Memory B cell (primary cell): ENCODE results near the gene ABCF2.

Source experiments
- ATAC-seq: fragments of 150-1000 bp; cut with Tn5 transposase; 2 replicates; pipeline ENCODE4 v1.10.0; 2021; ENCODE audit warnings: low read depth, mild to moderate bottlenecking, moderate library complexity
- DNase-seq, 2 donors: peaks; one replicate each; pipeline ENCODE4 v3.0.0; 2022; ENCODE audit warnings: low spot score in 2 of 2
- H3K27ac Mint-ChIP-seq: one replicate; pipeline ENCODE4 v1.8.0; 2022; ENCODE audit warnings: mild to moderate bottlenecking, moderate library complexity, mixed read lengths
- H3K27me3 Mint-ChIP-seq: one replicate; pipeline ENCODE4 v1.8.0; 2022; ENCODE audit warnings: mixed read lengths
- H3K36me3 Mint-ChIP-seq: one replicate; pipeline ENCODE4 v1.8.0; 2022; ENCODE audit warnings: mild to moderate bottlenecking, mixed read lengths
- H3K4me1 Mint-ChIP-seq: one replicate; pipeline ENCODE4 v1.8.0; 2022; ENCODE audit warnings: mixed read lengths
- H3K4me3 Mint-ChIP-seq: one replicate; pipeline ENCODE4 v1.8.0; 2022; ENCODE audit warnings: mild to moderate bottlenecking, moderate library complexity, mixed read lengths
- H3K9me3 Mint-ChIP-seq: one replicate; pipeline ENCODE4 v1.8.0; 2022; ENCODE audit warnings: mixed read lengths

ABCF2 gene

DNA sequence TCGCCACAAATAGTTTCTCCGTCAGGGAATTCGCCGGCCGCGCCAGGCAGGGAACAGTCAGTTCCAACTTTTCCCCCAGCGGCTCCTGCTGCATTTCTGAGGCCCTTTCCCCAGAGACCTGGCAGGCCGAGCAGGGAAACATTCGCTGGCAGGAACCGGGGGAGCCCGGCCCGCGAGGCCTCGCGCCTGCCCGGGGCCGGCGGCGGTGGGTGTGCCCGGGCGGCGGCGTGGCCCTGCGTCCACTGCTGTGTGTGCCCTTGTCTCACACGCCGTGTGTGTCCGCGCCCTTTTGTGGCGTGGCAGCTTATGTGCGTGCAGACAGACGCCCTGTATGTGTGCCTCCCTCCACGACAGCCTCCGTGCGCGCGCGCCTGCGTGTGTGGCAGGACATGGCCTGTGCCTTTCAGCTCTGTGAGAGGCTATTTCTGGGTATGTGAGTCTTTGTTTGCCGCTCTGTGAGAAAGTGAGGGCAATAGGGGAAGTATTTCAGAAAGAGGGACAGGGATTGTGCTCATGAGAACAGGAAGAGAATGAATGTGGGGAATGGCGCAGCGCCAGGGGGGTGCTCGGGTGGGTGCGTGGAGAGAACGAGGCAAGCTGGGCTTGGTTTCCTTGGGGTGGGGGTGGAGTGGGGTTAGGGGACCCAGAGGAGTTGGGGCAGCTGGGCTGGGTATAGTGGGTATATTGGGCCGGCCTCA lies 22.2 kb upstream of the ABCF2 start:
- DNase-seq: peak in 1 of 2 donors; percentile 46
- H3K4me3 Mint-ChIP-seq: peak overlapping the region; percentile 63
- no peaks in the 10 kb centered on the region for H3K9me3 Mint-ChIP-seq
- H3K27ac Mint-ChIP-seq: no peak overlapping the region
- peak; percentile 40 for ATAC-seq
- no peaks in the 10 kb centered on the region for H3K36me3 Mint-ChIP-seq
- peaks cover 26% of the 10 kb centered on the region for H3K4me1 Mint-ChIP-seq
- peaks cover 27% of the 10 kb centered on the region for H3K27me3 Mint-ChIP-seq

DNA sequence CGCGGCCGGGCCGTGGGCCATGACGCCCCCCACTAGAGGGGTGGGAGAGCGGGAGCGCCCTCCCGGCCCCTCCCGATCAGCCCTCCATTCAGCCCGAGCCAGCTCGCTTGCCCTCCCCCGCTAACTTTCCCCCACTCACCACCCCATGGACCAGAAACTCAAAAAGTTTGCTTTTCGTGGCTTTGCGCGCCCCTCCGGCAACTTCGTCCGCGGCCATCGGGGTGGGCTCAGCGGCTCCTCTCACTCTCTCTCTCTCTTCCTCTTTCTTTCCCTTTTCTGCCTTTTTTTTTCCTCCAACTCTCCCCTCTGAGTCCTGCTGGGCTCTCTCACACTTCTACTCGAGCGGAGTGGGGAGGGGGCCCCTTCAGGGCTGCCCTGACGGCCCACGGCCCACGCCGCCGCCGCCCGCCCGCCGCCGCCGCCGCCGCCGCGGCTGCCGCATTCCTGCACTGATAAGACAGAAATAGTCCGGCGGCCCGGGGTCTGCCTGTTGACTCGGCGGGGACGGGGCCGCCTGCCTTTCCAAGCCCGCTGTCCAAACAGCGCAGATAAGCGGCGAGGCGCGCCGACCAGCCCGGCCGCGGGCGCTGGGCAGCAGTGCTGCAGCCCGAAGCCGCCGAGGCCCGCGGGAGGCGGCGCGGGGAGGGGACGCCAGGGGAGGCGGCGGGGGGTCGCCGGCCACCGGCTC lies 21.5 kb upstream of the ABCF2 start, which contains the start of gene SMARCD3:
SMARCD3 (minus strand) TSS at position 349 of the 688 bp plus-strand sequence; CDS start at position 217, 132 bp downstream.
- peak; percentile 34 for ATAC-seq
- Mint-ChIP-seq H3K27me3 (peaks cover 28% of the 10 kb centered on the region), H3K27ac (peak within 1 kb of the TSS; percentile 14), H3K36me3 (no peaks in the 10 kb centered on the region), H3K9me3 (no peaks in the 10 kb centered on the region), H3K4me3 (peak within 1 kb of the TSS; percentile 81), H3K4me1 (peaks cover 32% of the 10 kb centered on the region)
- peak in 1 of 2 donors; percentile 51 for DNase-seq

DNA sequence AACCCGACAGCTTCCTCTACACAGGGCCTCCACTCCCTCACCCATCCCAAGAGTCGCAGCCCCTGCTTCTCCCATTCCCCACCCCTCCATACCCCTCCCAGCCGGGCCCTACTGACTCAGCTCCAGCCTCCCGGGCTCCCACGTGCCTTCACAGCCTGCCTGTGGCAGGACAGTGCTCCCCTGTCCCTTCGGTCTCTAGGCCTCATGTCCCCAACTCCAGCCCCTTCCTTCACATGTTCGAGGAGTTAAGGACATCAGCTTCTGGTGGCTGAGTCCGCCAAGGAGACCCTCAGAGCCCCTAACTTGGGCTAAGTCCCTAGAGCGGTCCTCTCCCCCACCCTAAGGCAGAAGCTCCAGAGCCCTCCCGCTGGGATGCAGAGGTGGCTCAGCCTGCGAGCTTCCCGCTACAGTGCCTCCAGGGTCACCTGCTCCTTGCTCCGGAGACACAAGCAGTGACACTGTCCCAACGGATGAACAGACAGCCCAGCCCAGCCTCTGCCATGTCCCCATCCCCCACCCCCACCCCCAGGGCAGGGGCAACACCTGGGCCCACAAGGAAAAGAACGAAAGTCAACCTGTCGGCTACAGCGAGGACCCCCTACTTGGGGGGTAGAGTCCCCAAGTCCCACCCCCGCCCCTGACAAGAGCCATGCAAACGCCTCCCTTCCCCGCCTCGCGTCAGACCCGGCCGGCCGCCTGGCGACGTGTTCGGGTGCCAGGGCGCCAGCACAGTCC lies 20.8 kb upstream of the ABCF2 start:
- H3K4me3 Mint-ChIP-seq: peak overlapping the region; percentile 81
- no peaks in the 10 kb centered on the region for H3K9me3 Mint-ChIP-seq
- peak overlapping the region; percentile 14 for H3K27ac Mint-ChIP-seq
- ATAC-seq (no peak), DNase-seq (no peak)
- no peaks in the 10 kb centered on the region for H3K36me3 Mint-ChIP-seq
- peaks cover 29% of the 10 kb centered on the region for H3K27me3 Mint-ChIP-seq
- peaks cover 36% of the 10 kb centered on the region for H3K4me1 Mint-ChIP-seq

DNA sequence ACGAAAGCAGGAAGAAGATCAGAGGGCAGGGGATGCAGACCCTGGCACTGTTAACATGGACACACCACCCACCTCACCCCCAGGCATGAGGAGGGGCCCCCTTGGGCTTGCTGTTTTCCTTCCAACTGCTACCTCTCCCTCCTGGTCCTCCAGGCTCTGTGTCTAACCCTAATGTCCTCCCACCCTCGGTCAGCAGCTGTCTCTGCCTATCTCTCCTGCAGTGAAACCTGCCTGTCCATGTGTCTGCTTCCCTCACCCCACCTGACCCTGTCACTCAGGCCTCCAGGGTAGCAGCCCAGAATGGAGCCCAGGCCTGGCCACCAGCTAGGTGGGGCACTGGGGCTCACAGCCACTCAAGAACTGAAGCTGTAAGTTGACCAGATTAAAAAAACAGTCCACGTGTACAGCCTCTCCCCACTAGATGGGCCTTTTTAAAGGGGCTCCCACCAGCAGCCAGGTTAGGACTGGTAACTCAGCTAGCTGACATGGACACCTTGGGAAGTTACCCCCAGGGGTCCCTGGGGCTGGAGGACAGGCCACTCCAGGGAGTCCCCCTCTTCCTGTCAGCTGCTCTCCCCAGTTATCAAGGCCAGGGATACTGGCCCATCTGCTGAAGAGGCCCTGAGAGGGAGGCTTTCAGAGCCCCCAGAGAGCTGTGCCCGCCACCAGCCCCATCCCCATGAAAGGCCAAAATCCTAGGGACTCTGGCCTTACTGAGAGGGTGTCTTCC lies 20.0 kb upstream of the ABCF2 start:
- Mint-ChIP-seq H3K9me3 (no peaks in the 10 kb centered on the region), H3K27ac (no peak overlapping the region), H3K4me3 (peak overlapping the region; percentile 81), H3K36me3 (no peaks in the 10 kb centered on the region), H3K4me1 (peaks cover 33% of the 10 kb centered on the region), H3K27me3 (peaks cover 24% of the 10 kb centered on the region)
- no peak for ATAC-seq
- no peak for DNase-seq

DNA sequence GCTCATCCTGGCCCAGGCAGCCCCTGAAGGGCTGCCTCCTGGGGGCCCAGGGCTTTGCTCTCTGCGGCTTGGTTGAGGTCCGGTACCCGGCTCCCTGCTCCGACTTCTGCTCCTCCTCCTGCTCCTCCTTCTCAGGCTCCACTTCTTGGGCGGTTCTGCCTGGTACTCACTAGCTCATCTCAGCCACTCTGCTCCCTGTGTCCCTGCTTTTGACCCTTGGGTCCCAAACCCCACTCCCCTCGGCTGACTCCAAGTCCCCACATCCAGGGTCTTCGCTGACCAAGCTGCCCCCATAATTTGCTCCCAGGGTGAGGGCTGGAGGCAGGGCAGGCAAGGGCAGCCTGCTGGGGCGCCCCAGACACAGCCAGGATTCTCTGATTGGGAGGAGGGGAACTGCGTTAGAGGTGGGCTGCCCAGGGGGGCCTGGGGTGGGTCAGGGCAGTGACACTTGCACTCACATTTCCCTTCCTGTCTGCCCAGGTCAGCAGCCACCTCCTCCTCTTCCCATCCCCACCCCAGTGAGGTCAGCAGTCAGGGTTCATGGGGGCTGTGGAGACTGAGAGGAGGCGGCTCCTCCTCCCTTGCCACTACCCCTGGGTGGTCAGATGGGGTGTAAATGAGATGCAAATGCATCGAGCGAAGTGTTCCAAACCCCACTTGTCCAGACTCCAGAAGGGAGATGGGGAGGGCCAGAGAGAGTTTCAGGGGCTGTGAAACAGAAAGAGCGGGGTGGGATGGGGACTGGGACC lies 19.3 kb upstream of the ABCF2 start:
- Mint-ChIP-seq H3K36me3 (no peaks in the 10 kb centered on the region), H3K27me3 (peaks cover 24% of the 10 kb centered on the region), H3K4me3 (peak overlapping the region; percentile 67), H3K9me3 (no peaks in the 10 kb centered on the region), H3K27ac (no peak overlapping the region), H3K4me1 (peaks cover 32% of the 10 kb centered on the region)
- DNase-seq (no peak), ATAC-seq (no peak)

DNA sequence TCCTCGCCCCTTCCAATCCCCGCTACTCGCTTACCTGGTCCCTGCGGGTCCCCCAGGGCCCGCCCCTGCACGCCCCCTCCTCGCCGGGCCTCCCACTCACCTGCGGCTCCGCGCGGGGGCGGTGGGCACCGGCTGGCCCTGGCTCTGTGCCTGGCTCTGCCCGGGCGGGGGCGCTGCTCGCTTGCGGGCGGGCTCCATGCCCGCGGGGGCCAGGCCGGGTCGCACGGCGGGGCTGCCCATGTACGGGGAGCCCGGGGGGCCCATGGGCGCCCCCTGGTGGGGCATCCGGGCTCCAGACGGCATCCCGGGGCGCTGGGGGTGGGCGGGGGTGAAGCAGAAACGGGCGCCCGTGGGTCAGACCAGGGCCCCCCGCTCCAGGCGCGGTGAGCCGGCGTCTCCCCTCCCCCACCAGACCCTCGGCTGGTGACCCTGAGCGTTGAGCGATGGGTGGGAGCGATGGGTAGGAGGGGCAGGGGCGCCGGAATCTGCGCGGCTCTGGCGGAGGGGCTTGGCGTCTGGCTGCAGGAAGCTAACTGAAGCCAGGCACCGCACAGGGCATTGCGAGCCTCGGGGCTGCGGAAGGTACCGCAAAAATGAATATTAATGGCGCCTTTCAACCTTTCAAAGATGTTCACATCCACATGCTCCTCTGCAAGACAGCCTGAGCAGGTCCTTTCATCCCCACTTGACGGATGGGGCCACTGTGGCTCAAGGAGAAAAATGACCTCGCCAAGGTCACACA lies 18.5 kb upstream of the ABCF2 start:
- Mint-ChIP-seq H3K4me1 (peaks cover 27% of the 10 kb centered on the region), H3K4me3 (peak overlapping the region; percentile 67), H3K27me3 (peaks cover 18% of the 10 kb centered on the region), H3K9me3 (no peaks in the 10 kb centered on the region), H3K27ac (no peak overlapping the region), H3K36me3 (no peaks in the 10 kb centered on the region)
- DNase-seq (peak; percentile 64 to 78), ATAC-seq (peak; percentile 67)

DNA sequence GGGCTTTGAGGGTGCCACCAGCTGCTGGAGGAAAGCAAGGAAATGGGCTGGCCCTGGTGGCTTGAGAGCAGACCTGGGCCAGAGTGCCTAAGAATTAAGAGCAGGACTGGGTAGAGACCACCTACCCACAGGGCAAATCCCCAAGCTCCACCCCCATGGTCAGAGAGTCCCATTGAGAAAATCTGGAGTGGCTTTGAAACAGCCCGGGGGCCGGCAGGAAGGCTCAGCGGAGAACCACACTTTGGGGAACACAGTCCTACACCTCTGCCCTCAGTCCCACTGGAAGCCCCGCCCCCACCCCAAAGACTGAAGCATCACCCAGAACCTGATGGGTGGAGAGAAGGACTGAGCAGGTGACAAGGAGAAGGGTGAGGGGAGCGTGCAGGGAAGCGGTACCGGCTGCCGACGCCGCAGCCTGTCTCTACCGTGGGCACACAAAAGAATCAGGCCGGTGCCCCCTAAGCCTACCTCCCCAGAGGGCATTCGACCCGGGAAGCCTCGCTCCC lies 17.9 kb upstream of the ABCF2 start:
- Mint-ChIP-seq H3K27ac (no peak overlapping the region), H3K36me3 (peaks cover 2% of the 10 kb centered on the region), H3K4me1 (peaks cover 29% of the 10 kb centered on the region), H3K27me3 (peaks cover 16% of the 10 kb centered on the region), H3K9me3 (no peaks in the 10 kb centered on the region), H3K4me3 (peak overlapping the region; percentile 56)
- DNase-seq (no peak), ATAC-seq (no peak)

DNA sequence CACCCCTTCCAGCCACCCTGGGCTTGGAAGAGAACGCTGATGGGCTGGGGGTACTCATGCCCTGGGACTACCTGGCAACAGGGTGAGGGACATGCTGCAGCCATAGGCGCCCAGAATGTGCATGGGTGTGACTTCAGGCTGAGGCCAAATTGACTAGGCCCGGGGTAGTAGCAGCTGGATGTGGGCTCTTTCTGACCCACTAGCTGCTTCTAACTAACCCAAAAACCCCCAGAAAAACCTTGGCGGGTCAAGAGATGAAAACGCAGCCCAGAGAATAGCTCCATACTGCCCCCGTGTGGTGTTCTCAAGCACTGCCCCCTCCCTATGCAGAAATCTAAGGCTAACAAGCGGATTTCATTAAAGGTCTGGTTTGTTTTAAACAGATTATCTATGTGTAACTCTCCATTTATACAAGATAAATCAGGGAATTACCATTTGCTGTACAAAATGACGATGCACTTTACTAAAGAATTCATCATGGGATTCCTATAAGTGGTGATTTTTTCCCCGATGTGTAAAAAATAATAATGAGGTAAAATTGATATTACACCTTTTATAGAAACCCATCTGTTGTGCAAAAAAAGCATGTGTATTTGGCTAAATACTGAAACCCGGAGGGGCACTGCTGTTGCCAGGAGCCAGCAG lies 17.3 kb upstream of the ABCF2 start:
- Mint-ChIP-seq H3K36me3 (peaks cover 2% of the 10 kb centered on the region), H3K27me3 (peaks cover 15% of the 10 kb centered on the region), H3K4me3 (peak overlapping the region; percentile 81), H3K4me1 (peaks cover 31% of the 10 kb centered on the region), H3K27ac (peak overlapping the region; percentile 46), H3K9me3 (no peaks in the 10 kb centered on the region)
- ATAC-seq (no peak), DNase-seq (peak in 1 of 2 donors; percentile 49)

DNA sequence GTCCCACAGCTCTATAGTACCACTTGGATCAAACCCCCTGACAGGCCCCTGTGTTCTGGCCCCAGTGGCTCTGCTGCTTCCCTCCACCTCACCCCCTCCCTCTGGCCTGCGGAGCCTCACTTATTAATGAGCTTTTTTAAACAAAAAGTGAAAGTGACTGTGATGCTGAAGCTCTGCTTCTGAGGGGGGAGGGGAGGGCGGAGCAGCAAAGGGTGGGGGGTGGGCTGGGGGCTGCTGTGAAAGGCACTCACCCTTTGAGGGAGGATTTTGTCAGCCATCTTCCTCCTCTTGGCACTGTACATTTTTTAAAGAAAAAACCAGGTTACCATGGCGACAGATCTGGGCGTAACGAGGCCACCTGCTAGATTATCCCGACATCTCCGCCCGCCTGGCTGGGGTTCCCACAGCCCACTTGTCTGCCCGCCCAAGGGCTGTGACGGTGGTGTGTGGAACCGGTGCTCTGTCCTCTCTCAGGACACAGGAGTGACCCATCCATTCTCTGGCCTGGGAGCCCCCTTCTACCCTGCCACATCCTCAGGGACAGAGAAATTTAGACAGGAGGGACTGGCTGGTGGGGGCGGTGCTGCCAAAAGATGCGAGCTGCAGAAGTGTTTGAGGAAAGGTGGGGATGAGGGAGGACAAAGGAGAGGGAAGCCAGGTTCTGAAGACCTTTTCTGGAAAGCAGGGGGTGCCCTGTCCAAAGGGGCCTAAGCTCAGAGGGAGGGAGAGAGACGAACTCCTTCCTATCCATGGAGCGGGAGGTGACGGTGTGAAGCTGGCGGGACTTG lies 16.6 kb upstream of the ABCF2 start:
- peak; percentile 49 for ATAC-seq
- Mint-ChIP-seq H3K4me3 (peak overlapping the region; percentile 81), H3K27ac (peak overlapping the region; percentile 46), H3K9me3 (no peaks in the 10 kb centered on the region), H3K27me3 (peaks cover 13% of the 10 kb centered on the region), H3K4me1 (peaks cover 29% of the 10 kb centered on the region), H3K36me3 (peaks cover 2% of the 10 kb centered on the region)
- DNase-seq: peak in 1 of 2 donors; percentile 59

DNA sequence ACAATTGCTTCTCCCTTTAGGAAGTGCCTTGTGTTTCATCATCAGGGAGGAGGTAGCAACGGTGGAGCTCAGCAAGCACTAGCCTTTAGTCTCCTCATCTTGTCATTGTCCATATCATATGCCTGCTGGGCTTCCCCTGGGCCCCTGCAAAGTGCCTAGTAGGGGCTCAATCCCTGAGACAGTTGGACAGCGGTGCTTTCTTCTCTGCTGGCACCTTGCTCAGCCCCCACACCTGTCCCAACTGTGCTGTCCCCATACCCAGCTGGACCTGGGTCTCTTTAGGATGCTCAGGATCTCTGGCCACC lies 16.0 kb upstream of the ABCF2 start:
- Mint-ChIP-seq H3K4me1 (peaks cover 25% of the 10 kb centered on the region), H3K4me3 (peak overlapping the region; percentile 81)

DNA sequence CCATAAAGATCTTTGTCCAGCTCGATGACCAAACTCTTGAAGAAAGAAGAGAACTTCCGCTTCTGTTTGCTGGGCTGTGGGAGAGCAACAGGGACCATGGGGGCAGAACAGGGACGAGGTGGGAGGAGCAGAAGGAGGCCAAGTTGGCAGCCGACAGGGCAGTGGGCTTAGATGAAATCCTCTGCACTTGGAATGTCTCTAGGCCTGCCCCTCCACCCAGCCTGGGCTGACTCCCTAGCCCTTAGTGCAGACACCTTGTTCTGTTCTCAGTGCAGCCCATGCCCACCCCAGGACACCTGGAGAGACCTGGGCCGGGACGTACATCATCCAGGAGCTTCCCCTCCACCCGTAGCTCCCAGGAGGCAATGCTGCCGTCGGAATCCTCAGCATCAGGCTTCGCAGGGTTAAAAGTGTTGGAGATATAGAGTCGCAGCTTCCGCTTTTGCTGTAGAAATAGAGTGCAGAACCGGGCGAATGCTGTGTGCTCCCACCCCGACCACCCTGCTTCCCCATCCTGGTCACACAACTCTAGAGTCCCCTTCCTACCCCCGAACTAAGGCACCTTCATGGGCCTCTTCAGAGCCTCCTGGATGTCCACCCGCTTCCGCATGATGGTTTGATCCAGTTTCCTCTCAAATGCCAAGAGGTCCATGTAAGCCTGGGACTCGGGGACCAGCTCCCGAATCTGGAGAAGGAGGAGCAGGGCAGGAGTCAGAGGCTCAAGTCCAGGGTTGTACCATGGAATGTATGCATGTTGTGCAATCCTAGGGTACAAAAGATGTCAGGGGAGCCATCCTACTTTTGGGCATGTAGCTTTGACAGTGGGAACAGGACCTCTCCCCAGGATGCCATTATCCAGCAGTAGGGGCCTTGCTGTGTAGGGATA lies 15.4 kb upstream of the ABCF2 start:
- Mint-ChIP-seq H3K4me1 (peaks cover 20% of the 10 kb centered on the region), H3K27ac (no peak overlapping the region), H3K9me3 (no peaks in the 10 kb centered on the region), H3K36me3 (peaks cover 2% of the 10 kb centered on the region), H3K4me3 (no peak overlapping the region), H3K27me3 (peaks cover 11% of the 10 kb centered on the region)
- no peak for DNase-seq
- no peak for ATAC-seq

More for the DNA sequence above, 16.0 kb upstream of the ABCF2 start:
- Mint-ChIP-seq H3K36me3 (peaks cover 2% of the 10 kb centered on the region), H3K27ac (peak overlapping the region; percentile 46), H3K27me3 (peaks cover 11% of the 10 kb centered on the region), H3K9me3 (no peaks in the 10 kb centered on the region)
- DNase-seq: no peak
- no peak for ATAC-seq
